CD4-positive, CD25-positive, alpha-beta regulatory T cell (primary cell): ENCODE results near the gene GAD2. TPM values are rescaled to one million over a fixed set of nuclear protein-coding genes. Genes with fewer than 3 reads are reported as not detected.
A peak's percentile ranks its signal among the peaks of the same experiment; 100 is the strongest.

Experiments
- ATAC-seq, 2 donors: fragments of 150-1000 bp; cut with Tn5 transposase; one replicate each; pipeline ENCODE4 v1.10.0; 2021; ENCODE audit warnings: low read depth in 2 of 2, moderate number of reproducible peaks in 2 of 2, moderate library complexity in 1 of 2
- DNase-seq, 3 donors: peaks; one replicate each; pipeline versions ENCODE4 v3.0.0 to v3.0.0-alpha.2; 2012 to 2022; ENCODE audit warnings: mixed read lengths in 1 of 3
- H3K27ac ChIP-seq: one replicate; pipeline ENCODE4 v1.7.0; 2013; ENCODE audit warnings: mild to moderate bottlenecking, low read length; ENCODE audit not compliant: insufficient read depth, poor library complexity, severe bottlenecking
- H3K27me3 ChIP-seq: one replicate; pipeline ENCODE4 v1.7.0; 2013; ENCODE audit warnings: low read length; ENCODE audit not compliant: control insufficient read depth, insufficient read depth
- H3K36me3 ChIP-seq: one replicate; pipeline ENCODE4 v1.7.0; 2013; ENCODE audit warnings: mild to moderate bottlenecking, low read length, moderate library complexity; ENCODE audit not compliant: control insufficient read depth, insufficient read depth
- H3K4me1 ChIP-seq: 2 replicates; pipeline ENCODE4 v1.7.0; 2013; ENCODE audit warnings: mild to moderate bottlenecking, low read length; ENCODE audit not compliant: insufficient read depth, control insufficient read depth, poor library complexity, severe bottlenecking
- H3K4me3 ChIP-seq: one replicate; pipeline ENCODE4 v1.7.0; 2013; ENCODE audit warnings: low read depth, mild to moderate bottlenecking, low read length, moderate library complexity
- H3K9me3 ChIP-seq, 2 experiments: 1 replicate in 1 of 2; 2 replicates in 1 of 2; pipeline ENCODE4 v1.7.0; 2013; ENCODE audit warnings: low read length in 2 of 2, mild to moderate bottlenecking in 1 of 2, moderate library complexity in 1 of 2; ENCODE audit not compliant: control insufficient read depth in 2 of 2
- H3K27ac Mint-ChIP-seq, 3 donors: one replicate each; pipeline ENCODE4 v1.8.0; 2020 to 2022; ENCODE audit warnings: mild to moderate bottlenecking in 3 of 3, mixed read lengths in 3 of 3, moderate library complexity in 2 of 3
- H3K27me3 Mint-ChIP-seq: one replicate; pipeline ENCODE4 v1.8.0; 2022; ENCODE audit warnings: mild to moderate bottlenecking, mixed read lengths
- H3K36me3 Mint-ChIP-seq: one replicate; pipeline ENCODE4 v1.8.0; 2020; ENCODE audit warnings: mixed read lengths
- H3K4me1 Mint-ChIP-seq, 4 donors: one replicate each; pipeline ENCODE4 v1.8.0; 2020 to 2022; ENCODE audit warnings: mixed read lengths in 4 of 4, mild to moderate bottlenecking in 1 of 4
- H3K4me3 Mint-ChIP-seq, 4 donors: one replicate each; pipeline ENCODE4 v1.8.0; 2020 to 2022; ENCODE audit warnings: mild to moderate bottlenecking in 4 of 4, mixed read lengths in 4 of 4, moderate library complexity in 3 of 4
- H3K9me3 Mint-ChIP-seq, 7 donors: one replicate each; pipeline ENCODE4 v1.8.0; 2020 to 2022; ENCODE audit warnings: mixed read lengths in 7 of 7, mild to moderate bottlenecking in 3 of 7, moderate library complexity in 2 of 7
- polyA plus RNA-seq, 4 donors: library from polyadenylated mRNA; unstranded; fragments of 300-500 nt; fragmentation: Illumina TruSeq; gene quantifications; one replicate each; pipeline ENCODE4 v1.2.3, GENCODE V29; 2021
- total RNA-seq: library from RNA; stranded (reverse); gene quantifications from one replicate; pipeline ENCODE4 v1.2.3, GENCODE V29; 2022

The GAD2 gene
- total and polyA plus RNA-seq, 5 donors from 2014 or later: not detected

DNA sequence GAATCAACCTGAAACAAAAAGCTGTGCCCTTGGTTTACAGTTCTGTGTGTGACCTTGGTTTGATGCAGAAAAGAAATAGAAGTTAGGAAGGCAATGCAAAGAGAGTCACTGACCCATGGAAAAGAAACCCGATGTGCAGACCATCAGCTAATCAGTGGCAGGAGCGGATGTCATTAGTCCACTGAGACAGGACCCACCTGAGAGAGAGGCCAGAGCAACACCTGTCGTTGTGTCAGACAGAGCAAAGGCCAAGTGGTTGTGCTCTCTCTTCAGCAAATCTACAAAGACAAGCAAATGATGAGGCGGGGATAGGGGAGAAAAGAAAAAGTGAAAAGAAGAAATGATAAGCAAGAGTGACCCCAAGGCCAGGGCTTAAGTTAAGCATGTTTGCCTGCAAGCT lies 8.7 kb downstream of the GAD2 start:
- H3K27me3 ChIP-seq: peaks cover 32% of the 10 kb centered on the region
- Mint-ChIP-seq H3K9me3 (no peaks in the 10 kb centered on the region), H3K27me3 (peaks cover 49% of the 10 kb centered on the region), H3K4me3 (no peak overlapping the region), H3K36me3 (no peaks in the 10 kb centered on the region), H3K4me1 (no peaks in the 10 kb centered on the region), H3K27ac (no peak overlapping the region)
- ATAC-seq (no peak), DNase-seq (no peak)
- no peaks in the 10 kb centered on the region for H3K4me1 ChIP-seq
- H3K27ac ChIP-seq: no peak overlapping the region
- no peak overlapping the region for H3K4me3 ChIP-seq
- no peaks in the 10 kb centered on the region for H3K36me3 ChIP-seq
- no peaks in the 10 kb centered on the region for H3K9me3 ChIP-seq

DNA sequence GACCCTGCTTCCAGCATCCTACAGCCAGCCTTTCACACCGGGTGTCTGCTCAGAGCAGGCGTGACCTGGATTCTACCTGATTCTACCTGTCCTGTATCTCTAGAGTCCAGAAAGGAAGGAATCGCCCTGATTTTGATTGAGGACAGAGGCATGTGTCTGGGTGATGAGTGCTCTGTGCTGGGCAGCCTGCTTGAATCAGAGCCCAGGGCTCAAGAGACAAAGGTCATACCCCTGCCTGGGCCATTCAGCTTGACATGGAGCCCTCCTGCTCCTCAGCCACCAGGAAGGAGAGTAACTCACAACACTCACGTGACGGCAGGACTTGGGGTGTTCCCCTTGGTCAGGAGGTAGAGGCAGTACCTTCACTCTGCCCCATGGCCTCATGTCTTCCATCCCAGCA lies 11.2 kb downstream of the GAD2 start:
- ATAC-seq (no peak), DNase-seq (no peak)
- H3K27ac Mint-ChIP-seq: no peak overlapping the region
- Histone ChIP-seq H3K36me3 (no peaks in the 10 kb centered on the region), H3K4me1 (no peaks in the 10 kb centered on the region), H3K27me3 (peaks cover 11% of the 10 kb centered on the region), H3K27ac (no peak overlapping the region), H3K9me3 (no peaks in the 10 kb centered on the region), H3K4me3 (no peak overlapping the region)
- H3K4me1 Mint-ChIP-seq: no peaks in the 10 kb centered on the region
- H3K36me3 Mint-ChIP-seq: no peaks in the 10 kb centered on the region
- no peak overlapping the region for H3K4me3 Mint-ChIP-seq
- no peaks in the 10 kb centered on the region for H3K9me3 Mint-ChIP-seq
- peaks cover 31% of the 10 kb centered on the region for H3K27me3 Mint-ChIP-seq

DNA sequence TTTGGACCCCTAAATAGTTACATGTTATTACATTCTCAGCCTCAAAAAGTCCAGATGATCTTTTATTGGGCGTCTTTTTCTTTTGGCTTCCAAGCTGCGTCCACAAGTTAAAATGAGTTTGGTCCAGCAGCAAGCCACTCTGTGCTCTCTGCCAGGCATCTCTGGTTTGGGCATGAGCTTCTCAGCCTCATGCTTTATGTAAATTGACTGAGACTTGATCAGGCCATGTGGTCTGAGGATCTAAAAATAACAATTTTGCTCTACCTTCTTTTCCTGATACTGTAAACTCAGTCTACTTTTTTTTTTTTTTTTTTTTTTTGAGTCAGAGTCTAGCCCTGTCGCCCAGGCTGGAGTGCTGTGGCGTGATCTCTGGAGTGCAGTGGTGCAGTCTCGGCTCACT lies 15.6 kb downstream of the GAD2 start:
- no peak overlapping the region for H3K4me3 Mint-ChIP-seq
- H3K27ac ChIP-seq: no peak overlapping the region
- H3K4me1 Mint-ChIP-seq: no peaks in the 10 kb centered on the region
- H3K27ac Mint-ChIP-seq: no peak overlapping the region
- H3K27me3 Mint-ChIP-seq: no peaks in the 10 kb centered on the region
- H3K27me3 ChIP-seq: no peaks in the 10 kb centered on the region
- no peaks in the 10 kb centered on the region for H3K36me3 Mint-ChIP-seq
- H3K4me1 ChIP-seq: no peaks in the 10 kb centered on the region
- ATAC-seq (no peak), DNase-seq (no peak)
- H3K4me3 ChIP-seq: no peak overlapping the region
- H3K9me3 ChIP-seq: no peaks in the 10 kb centered on the region
- no peaks in the 10 kb centered on the region for H3K9me3 Mint-ChIP-seq
- H3K36me3 ChIP-seq: no peaks in the 10 kb centered on the region

DNA sequence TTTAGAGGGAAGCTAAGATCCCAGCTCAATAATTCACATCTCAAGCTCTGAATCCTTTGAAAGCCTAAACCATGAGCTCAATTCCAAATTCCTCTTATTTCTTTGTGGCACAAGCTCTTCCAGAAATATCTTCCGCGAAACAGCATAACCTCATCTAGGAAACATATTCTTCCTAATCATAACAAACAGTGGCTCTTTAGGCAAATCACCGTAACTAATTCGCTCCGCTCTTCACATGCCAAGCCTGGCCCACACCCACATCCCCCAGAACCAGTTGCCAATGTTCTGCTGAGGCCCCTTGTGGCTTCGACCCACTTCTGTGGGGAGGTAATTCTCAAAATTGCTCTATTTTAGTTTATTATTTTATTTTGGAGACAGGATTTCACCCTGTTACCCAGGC lies 19.2 kb downstream of the GAD2 start:
- Histone ChIP-seq H3K36me3 (no peaks in the 10 kb centered on the region), H3K27ac (no peak overlapping the region), H3K4me1 (no peaks in the 10 kb centered on the region), H3K4me3 (no peak overlapping the region), H3K9me3 (no peaks in the 10 kb centered on the region), H3K27me3 (peaks cover 2% of the 10 kb centered on the region)
- DNase-seq (no peak), ATAC-seq (no peak)
- peaks cover 0 to 2% (median 0%) of the 10 kb centered on the region in 7 donors for H3K9me3 Mint-ChIP-seq
- H3K4me1 Mint-ChIP-seq: no peaks in the 10 kb centered on the region
- no peaks in the 10 kb centered on the region for H3K36me3 Mint-ChIP-seq
- no peak overlapping the region for H3K4me3 Mint-ChIP-seq
- H3K27me3 Mint-ChIP-seq: peaks cover 5% of the 10 kb centered on the region
- no peak overlapping the region for H3K27ac Mint-ChIP-seq

DNA sequence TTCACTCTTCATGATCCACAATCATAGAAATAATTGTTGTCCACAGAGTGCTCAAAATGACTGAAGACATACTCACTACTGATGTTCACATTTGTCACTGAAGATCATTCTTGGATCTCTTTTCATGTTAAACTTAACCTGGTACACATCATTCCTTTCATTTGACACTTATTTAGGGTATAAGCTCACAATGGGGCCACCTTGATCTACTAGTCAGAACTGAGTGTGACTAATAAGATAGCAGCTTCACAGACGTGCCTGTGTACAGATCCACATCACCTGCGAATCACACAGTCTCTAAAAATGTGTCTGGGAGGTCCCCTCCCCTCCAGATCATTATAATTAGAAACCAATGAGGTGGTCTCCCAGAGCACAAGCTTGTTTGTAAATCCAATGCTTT lies 21.8 kb downstream of the GAD2 start:
- H3K27me3 Mint-ChIP-seq: peaks cover 14% of the 10 kb centered on the region
- no peaks in the 10 kb centered on the region for H3K4me1 Mint-ChIP-seq
- Histone ChIP-seq H3K9me3 (no peaks in the 10 kb centered on the region), H3K36me3 (no peaks in the 10 kb centered on the region), H3K4me1 (no peaks in the 10 kb centered on the region), H3K27me3 (peaks cover 2% of the 10 kb centered on the region), H3K27ac (no peak overlapping the region), H3K4me3 (no peak overlapping the region)
- DNase-seq (no peak), ATAC-seq (no peak)
- H3K9me3 Mint-ChIP-seq: peaks cover 0 to 2% (median 0%) of the 10 kb centered on the region in 7 donors
- H3K4me3 Mint-ChIP-seq: no peak overlapping the region
- H3K27ac Mint-ChIP-seq: no peak overlapping the region
- no peaks in the 10 kb centered on the region for H3K36me3 Mint-ChIP-seq

DNA sequence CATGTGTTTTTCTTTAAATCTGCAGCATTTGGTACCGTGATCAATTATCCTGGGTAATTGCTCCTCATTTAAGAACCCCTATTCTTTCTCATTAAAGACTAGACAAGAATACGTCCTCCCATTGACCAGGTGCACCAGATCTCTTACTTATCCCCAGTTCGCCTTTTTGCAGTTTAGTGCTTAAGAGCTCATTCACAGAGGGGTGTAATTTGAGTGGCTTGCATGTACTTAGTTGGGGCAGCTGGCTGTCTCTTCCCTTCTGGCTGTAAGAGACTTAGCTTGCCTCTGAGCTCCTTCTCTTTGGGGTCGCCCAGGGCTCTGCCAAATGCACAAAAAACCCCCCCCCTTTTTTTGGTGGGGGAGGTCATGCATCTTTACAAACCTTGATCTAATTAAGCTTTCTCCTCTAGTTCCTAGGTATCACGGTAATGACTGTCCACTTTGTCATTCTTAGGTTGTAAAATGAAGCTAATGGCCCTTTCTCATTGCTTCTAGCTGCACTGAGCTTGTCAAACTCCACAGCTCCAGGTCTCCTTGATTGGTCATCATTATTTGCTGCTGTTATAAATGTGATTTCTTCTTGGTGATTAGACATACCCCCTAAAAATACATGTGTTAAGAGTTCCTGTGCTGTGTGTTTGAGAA lies 26.3 kb downstream of the GAD2 start:
- ATAC-seq (no peak), DNase-seq (no peak)
- peak overlapping the region in 1 of 3 donors; percentile 38 for H3K27ac Mint-ChIP-seq
- Histone ChIP-seq H3K4me1 (no peaks in the 10 kb centered on the region), H3K9me3 (no peaks in the 10 kb centered on the region), H3K4me3 (no peak overlapping the region), H3K27me3 (peaks cover 2% of the 10 kb centered on the region), H3K36me3 (no peaks in the 10 kb centered on the region), H3K27ac (no peak overlapping the region)
- H3K27me3 Mint-ChIP-seq: peaks cover 14% of the 10 kb centered on the region
- no peaks in the 10 kb centered on the region for H3K4me1 Mint-ChIP-seq
- H3K4me3 Mint-ChIP-seq: no peak overlapping the region
- H3K9me3 Mint-ChIP-seq: peaks cover 0 to 2% (median 0%) of the 10 kb centered on the region in 7 donors
- H3K36me3 Mint-ChIP-seq: no peaks in the 10 kb centered on the region

DNA sequence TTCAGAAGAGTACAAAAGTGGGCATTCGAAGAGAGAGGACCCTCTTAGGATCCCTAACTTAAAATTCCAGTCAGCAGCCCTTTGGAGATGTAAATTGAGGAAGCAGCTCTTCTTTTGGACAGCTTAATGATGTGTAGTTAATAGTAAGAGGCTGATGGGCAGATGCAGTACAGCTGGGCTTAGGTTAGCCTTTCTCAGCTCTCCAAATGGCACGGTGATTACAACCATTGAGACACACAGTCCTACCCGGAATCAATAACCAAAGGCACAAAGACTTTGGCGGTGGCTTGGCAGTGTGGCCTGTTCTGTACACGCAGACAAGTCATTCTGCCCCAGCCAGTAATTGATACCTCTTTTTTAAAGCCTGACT lies 26.8 kb downstream of the GAD2 start:
- ATAC-seq (no peak), DNase-seq (no peak)
- Mint-ChIP-seq H3K4me1 (no peaks in the 10 kb centered on the region), H3K27ac (peak overlapping the region in 1 of 3 donors; percentile 38), H3K36me3 (no peaks in the 10 kb centered on the region), H3K4me3 (no peak overlapping the region), H3K27me3 (peaks cover 14% of the 10 kb centered on the region), H3K9me3 (peaks cover 0 to 2% (median 0%) of the 10 kb centered on the region in 7 donors)
- Histone ChIP-seq H3K36me3 (no peaks in the 10 kb centered on the region), H3K27ac (no peak overlapping the region), H3K9me3 (no peaks in the 10 kb centered on the region), H3K4me1 (no peaks in the 10 kb centered on the region), H3K4me3 (no peak overlapping the region), H3K27me3 (no peaks in the 10 kb centered on the region)

DNA sequence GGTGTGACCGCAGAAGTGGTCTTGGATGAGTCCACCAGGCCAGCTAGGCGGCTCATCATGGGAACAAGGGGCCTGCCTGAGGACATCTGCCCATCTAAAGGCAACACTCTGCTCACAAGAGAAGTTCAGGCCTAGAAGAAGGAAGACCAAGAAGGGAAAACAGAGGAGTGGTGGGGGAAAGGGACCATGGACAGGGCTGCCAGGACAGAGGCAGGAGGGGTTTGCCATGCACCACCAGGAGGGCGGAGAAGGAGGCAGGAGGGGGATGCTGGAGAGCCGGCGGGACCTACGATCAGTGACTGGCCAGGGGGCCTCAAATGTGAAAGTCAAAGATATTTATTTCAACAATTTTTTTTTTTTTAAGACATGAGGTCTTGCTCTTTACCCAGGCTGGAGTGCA lies 33.1 kb downstream of the GAD2 start:
- no peak for DNase-seq
- Histone ChIP-seq H3K27ac (no peak overlapping the region), H3K36me3 (no peaks in the 10 kb centered on the region), H3K4me1 (no peaks in the 10 kb centered on the region), H3K27me3 (peaks cover under 1% of the 10 kb centered on the region), H3K4me3 (no peak overlapping the region), H3K9me3 (no peaks in the 10 kb centered on the region)
- no peak overlapping the region for H3K27ac Mint-ChIP-seq
- no peak for ATAC-seq
- H3K27me3 Mint-ChIP-seq: peaks cover 5% of the 10 kb centered on the region
- peaks cover 0 to 3% (median 0%) of the 10 kb centered on the region in 7 donors for H3K9me3 Mint-ChIP-seq
- no peaks in the 10 kb centered on the region for H3K4me1 Mint-ChIP-seq
- no peak overlapping the region for H3K4me3 Mint-ChIP-seq
- no peaks in the 10 kb centered on the region for H3K36me3 Mint-ChIP-seq
